Measurements from ENCODE around the gene CD151. TPM values are rescaled to one million over a fixed set of nuclear protein-coding genes. Genes with fewer than 3 reads are reported as not detected.

Gene CD151
- total and polyA plus RNA-seq, 7 donors: 149 to 358 (median 168) TPM

DNA sequence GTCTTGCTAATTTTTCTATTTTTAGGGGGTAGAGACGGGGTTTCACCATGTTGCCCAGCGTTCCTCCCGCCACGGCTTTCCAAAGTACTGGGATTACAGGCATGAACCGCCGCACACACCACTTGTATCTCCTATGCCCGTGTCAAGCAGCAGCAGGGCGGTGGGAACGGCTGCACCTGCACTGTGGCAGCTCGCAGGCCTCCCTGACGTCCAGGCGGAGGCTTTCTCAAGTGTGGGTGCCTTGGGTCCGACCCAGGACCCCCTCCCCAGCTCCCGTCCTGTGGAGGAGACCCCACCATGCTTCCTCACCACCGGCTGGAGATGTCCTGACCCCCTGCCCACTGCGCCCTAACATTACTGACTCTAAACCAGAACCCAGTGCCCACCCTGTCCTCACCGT lies 35.6 kb downstream of the CD151 start:
- TF ChIP-seq, protein P1, sequence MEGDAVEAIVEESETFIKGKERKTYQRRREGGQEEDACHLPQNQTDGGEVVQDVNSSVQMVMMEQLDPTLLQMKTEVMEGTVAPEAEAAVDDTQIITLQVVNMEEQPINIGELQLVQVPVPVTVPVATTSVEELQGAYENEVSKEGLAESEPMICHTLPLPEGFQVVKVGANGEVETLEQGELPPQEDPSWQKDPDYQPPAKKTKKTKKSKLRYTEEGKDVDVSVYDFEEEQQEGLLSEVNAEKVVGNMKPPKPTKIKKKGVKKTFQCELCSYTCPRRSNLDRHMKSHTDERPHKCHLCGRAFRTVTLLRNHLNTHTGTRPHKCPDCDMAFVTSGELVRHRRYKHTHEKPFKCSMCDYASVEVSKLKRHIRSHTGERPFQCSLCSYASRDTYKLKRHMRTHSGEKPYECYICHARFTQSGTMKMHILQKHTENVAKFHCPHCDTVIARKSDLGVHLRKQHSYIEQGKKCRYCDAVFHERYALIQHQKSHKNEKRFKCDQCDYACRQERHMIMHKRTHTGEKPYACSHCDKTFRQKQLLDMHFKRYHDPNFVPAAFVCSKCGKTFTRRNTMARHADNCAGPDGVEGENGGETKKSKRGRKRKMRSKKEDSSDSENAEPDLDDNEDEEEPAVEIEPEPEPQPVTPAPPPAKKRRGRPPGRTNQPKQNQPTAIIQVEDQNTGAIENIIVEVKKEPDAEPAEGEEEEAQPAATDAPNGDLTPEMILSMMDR (IDR thresholded peaks at IDR 0.05): no peak
- intact Hi-C loops (cut with DNase I): no loop called here
- no peaks in the 10 kb centered on the region for H3K9me3 ChIP-seq
- WGBS, 3 donors: 83 to 87% (median 86%) methylated on average over 17 of the region's 17 CpGs
- no peaks in the 10 kb centered on the region for H3K4me1 ChIP-seq
- H3K27me3 ChIP-seq (ENCODE audit: insufficient read depth in 3 of 3, low read length in 2 of 3): no peaks in the 10 kb centered on the region
- H3K27ac ChIP-seq: no peak overlapping the region
- DNase-seq (no peak), ATAC-seq (no peak)
- H3K4me3 ChIP-seq: no peak overlapping the region
- H3K36me3 ChIP-seq (ENCODE audit: insufficient read depth in 1 of 2, low read depth in 1 of 2): peaks cover 0 to 33% of the 10 kb centered on the region in 2 donors

DNA sequence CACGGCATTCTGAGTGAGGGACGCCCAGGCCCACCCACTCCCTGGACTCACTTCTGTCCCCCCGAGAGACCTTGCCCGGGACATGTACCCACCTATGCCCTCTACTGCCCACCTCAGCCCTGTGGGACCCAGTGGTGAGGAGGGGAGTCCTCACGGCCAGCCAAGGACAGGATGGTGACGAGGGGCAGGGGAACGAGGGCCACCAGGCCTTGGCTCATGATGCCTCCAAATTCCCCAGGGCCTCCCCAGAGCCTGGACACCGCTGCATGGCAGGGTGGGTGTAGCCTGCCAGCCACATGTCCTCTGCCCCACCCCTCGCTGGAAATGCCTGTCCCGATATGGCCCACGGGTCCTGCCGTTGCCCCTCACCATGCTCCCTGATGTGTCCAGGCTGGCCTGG lies 36.0 kb downstream of the CD151 start:
- 82 to 89% (median 88%) methylated on average over 12 of the region's 12 CpGs for WGBS, 3 donors
- peaks cover 0 to 30% of the 10 kb centered on the region in 2 donors for H3K36me3 ChIP-seq (ENCODE audit: insufficient read depth in 1 of 2, low read depth in 1 of 2)
- intact Hi-C loops (cut with DNase I): no loop called here

DNA sequence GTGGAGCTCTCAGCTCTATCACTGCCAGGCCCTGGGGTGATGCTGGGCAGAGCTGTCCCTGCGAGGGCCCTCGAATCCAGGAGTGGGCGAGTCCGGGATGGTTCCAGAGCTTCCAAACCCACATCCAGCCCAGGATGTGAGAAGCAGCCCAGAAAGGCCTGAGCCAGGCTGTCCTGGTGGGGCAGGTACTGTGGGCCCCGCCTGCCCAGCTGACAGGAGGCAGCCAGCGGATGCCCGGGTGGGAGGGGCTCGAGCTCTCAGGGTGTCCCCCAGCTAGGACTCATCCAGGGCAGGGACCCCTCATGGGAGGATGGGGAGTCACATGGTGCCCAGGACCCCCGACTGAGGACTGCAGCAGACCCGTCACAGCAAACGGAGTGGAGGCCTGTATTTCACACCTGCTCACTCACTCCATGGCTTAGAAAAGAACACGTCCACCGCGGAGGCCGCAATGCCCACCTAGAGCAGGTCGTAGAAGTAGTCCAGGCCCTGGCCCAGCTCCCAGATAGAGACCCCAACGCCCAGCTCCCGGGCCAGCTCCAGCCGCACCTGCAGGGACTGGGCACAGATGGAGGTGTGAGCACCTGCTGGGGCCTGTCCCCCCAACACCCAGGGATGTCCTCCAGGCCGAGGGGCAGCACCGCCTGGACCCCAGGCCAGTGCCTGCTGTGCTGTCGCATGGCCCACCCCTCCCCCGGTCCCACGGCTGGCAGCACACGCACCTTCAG lies 36.8 kb downstream of the CD151 start:
- WGBS, 3 donors: 88 to 93% (median 89%) methylated on average over 24 to 25 of the region's 25 CpGs

More for the DNA sequence above, 36.0 kb downstream of the CD151 start:
- H3K27ac ChIP-seq: no peak overlapping the region
- ATAC-seq (no peak), DNase-seq (no peak)
- no peak overlapping the region for H3K4me3 ChIP-seq
- TF ChIP-seq, protein P1 (IDR thresholded peaks at IDR 0.05): no peak
- no peaks in the 10 kb centered on the region for H3K27me3 ChIP-seq (ENCODE audit: insufficient read depth in 3 of 3, low read length in 2 of 3)
- H3K9me3 ChIP-seq: no peaks in the 10 kb centered on the region
- no peaks in the 10 kb centered on the region for H3K4me1 ChIP-seq

DNA sequence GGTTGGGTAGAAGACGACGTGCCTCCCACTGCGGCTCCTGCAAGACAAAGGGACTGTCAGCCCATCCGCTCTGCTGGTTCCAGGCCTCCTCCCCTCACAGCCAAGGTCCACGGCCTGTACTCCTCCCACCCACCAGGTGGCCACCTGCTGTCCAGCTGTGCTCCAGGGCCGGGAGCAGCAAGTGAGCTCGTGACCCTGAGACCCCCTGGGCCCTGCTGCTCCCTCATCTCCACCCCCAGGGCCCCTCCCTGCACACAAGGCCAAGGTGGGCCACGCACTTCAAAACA lies 37.3 kb downstream of the CD151 start:
- DNase-seq (no peak), ATAC-seq (peak in 1 of 4 donors; percentile 14)
- Histone ChIP-seq H3K9me3 (no peaks in the 10 kb centered on the region), H3K4me3 (no peak overlapping the region), H3K27me3 (ENCODE audit: insufficient read depth in 3 of 3, low read length in 2 of 3) (no peaks in the 10 kb centered on the region), H3K27ac (no peak overlapping the region), H3K4me1 (no peaks in the 10 kb centered on the region), H3K36me3 (ENCODE audit: insufficient read depth in 1 of 2, low read depth in 1 of 2) (peaks cover 0 to 19% of the 10 kb centered on the region in 2 donors)
- intact Hi-C loops (cut with DNase I): no loop called here
- whole genome bisulfite sequencing, 3 donors: 68 to 73% (median 70%) methylated on average over 8 of the region's 8 CpGs
- TF ChIP-seq, protein P1 (IDR thresholded peaks at IDR 0.05): no peak

More for the DNA sequence above, 36.8 kb downstream of the CD151 start:
- no peak for DNase-seq
- no peak overlapping the region for H3K4me3 ChIP-seq
- H3K27me3 ChIP-seq (ENCODE audit: insufficient read depth in 3 of 3, low read length in 2 of 3): no peaks in the 10 kb centered on the region
- no peak overlapping the region for H3K27ac ChIP-seq
- TF ChIP-seq, protein P1 (IDR thresholded peaks at IDR 0.05): no peak
- peaks cover 0 to 24% of the 10 kb centered on the region in 2 donors for H3K36me3 ChIP-seq (ENCODE audit: insufficient read depth in 1 of 2, low read depth in 1 of 2)
- H3K4me1 ChIP-seq: no peaks in the 10 kb centered on the region
- no peaks in the 10 kb centered on the region for H3K9me3 ChIP-seq
- intact Hi-C loops (cut with DNase I): no loop called here
- peak in 1 of 4 donors; percentile 4 for ATAC-seq

DNA sequence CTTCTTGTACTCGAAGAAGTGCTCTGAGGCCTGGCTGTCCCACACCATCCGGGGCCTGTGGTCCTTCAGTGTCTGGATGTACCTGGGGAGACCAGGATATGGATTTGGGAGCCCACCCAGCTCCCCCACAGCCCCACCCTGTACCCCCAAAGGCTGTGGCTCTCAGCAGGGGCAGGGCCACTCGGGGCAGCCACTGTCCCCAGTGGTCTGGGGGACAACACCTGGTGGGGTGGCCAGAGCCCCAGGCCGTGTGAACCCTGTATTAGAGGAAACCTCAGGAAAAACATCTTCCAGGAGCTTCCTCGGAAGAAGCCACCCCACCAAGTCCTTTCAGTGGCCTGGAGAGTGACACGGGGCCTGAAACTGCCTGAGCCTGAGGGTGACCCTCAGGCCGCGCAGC lies 37.7 kb downstream of the CD151 start:
- Histone ChIP-seq H3K27ac (no peak overlapping the region), H3K27me3 (ENCODE audit: insufficient read depth in 3 of 3, low read length in 2 of 3) (no peaks in the 10 kb centered on the region), H3K4me1 (no peaks in the 10 kb centered on the region), H3K4me3 (no peak overlapping the region), H3K9me3 (no peaks in the 10 kb centered on the region), H3K36me3 (ENCODE audit: insufficient read depth in 1 of 2, low read depth in 1 of 2) (peaks cover 0 to 15% of the 10 kb centered on the region in 2 donors)
- DNase-seq (no peak), ATAC-seq (no peak)
- intact Hi-C loops (cut with DNase I): no loop called here
- WGBS, 3 donors: 88 to 90% (median 89%) methylated on average over 8 of the region's 8 CpGs
- TF ChIP-seq, protein P1 (IDR thresholded peaks at IDR 0.05): no peak
